HEK293 (cell line): ENCODE results near the gene ISL2.

Experiments used
- BCL6B ChIP-seq: fragments of 450-650 bp; formaldehyde crosslinking; IDR thresholded peaks from 2 replicates; pipeline ENCODE4 v1.5.1; 2017; ENCODE audit warnings: missing biosample characterization, missing genetic modification characterization
- EGR2 ChIP-seq: fragments of 450-650 bp; formaldehyde crosslinking; IDR thresholded peaks from 2 replicates; pipeline ENCODE4 v1.5.1; 2016; ENCODE audit warnings: low read depth, missing biosample characterization, missing genetic modification characterization
- ELK4 ChIP-seq: IDR thresholded peaks from 2 replicates; pipeline ENCODE4 v1.6.1; 2011; ENCODE audit warnings: mild to moderate bottlenecking, low read depth, low read length, borderline replicate concordance
- GLI2 ChIP-seq: fragments of 450-650 bp; formaldehyde crosslinking; IDR thresholded peaks from 2 replicates; pipeline ENCODE4; 2017; ENCODE audit warnings: missing biosample characterization, missing genetic modification characterization, low read depth, borderline replicate concordance
- HOXD13 ChIP-seq: sonication (generic); formaldehyde crosslinking; IDR thresholded peaks from 2 replicates; pipeline ENCODE4 v1.8.0; 2022; ENCODE audit warnings: missing genetic modification reagents, borderline replicate concordance
- KLF17 ChIP-seq: fragments of 450-650 bp; formaldehyde crosslinking; IDR thresholded peaks from 2 replicates; pipeline ENCODE4 v1.5.1; 2016; ENCODE audit warnings: missing biosample characterization, missing genetic modification characterization
- PATZ1 ChIP-seq: fragments of 450-650 bp; formaldehyde crosslinking; IDR thresholded peaks from 2 replicates; pipeline ENCODE4 v1.5.1; 2016; ENCODE audit warnings: missing biosample characterization, missing genetic modification characterization
- SCRT2 ChIP-seq: fragments of 450-650 bp; formaldehyde crosslinking; IDR thresholded peaks from 2 replicates; pipeline ENCODE4 v1.5.1; 2016; ENCODE audit warnings: missing biosample characterization, missing genetic modification characterization
- WT1 ChIP-seq: fragments of 450-650 bp; formaldehyde crosslinking; IDR thresholded peaks from 2 replicates; pipeline ENCODE4 v1.5.1; 2016; ENCODE audit warnings: missing biosample characterization, missing genetic modification characterization
- ZBTB21 ChIP-seq: fragments of 450-650 bp; formaldehyde crosslinking; IDR thresholded peaks from 2 replicates; pipeline ENCODE4 v1.5.1; 2017; ENCODE audit warnings: missing biosample characterization, missing genetic modification characterization
- ZBTB6 ChIP-seq: fragments of 450-650 bp; formaldehyde crosslinking; IDR thresholded peaks from 2 replicates; pipeline ENCODE4 v1.5.1; 2017; ENCODE audit warnings: missing biosample characterization, missing genetic modification characterization
- ZFHX2 ChIP-seq: fragments of 450-650 bp; formaldehyde crosslinking; conservative IDR thresholded peaks from 2 replicates; pipeline ENCODE4 v1.5.1; 2016; ENCODE audit warnings: missing biosample characterization, missing genetic modification characterization
- ZFP69B ChIP-seq: fragments of 450-650 bp; formaldehyde crosslinking; IDR thresholded peaks from 2 replicates; pipeline ENCODE4 v1.5.1; 2016; ENCODE audit warnings: missing biosample characterization, missing genetic modification characterization
- ZNF132 ChIP-seq: fragments of 450-650 bp; formaldehyde crosslinking; IDR thresholded peaks from 2 replicates; pipeline ENCODE4 v1.5.1; 2017; ENCODE audit warnings: missing biosample characterization, missing genetic modification characterization, borderline replicate concordance
- ZNF155 ChIP-seq: fragments of 450-650 bp; formaldehyde crosslinking; IDR thresholded peaks from 2 replicates; pipeline ENCODE4 v1.5.1; 2016; ENCODE audit warnings: missing biosample characterization, missing genetic modification characterization
- ZNF184 ChIP-seq: fragments of 450-650 bp; IDR thresholded peaks from 2 replicates; pipeline ENCODE4 v1.5.1; 2018; ENCODE audit warnings: missing biosample characterization, mild to moderate bottlenecking, missing genetic modification characterization
- ZNF202 ChIP-seq: fragments of 450-650 bp; formaldehyde crosslinking; IDR thresholded peaks from 2 replicates; pipeline ENCODE4 v1.5.1; 2016; ENCODE audit warnings: missing biosample characterization, missing genetic modification characterization, borderline replicate concordance
- ZNF23 ChIP-seq: fragments of 450-650 bp; formaldehyde crosslinking; IDR thresholded peaks from 2 replicates; pipeline ENCODE4 v1.5.1; 2016; ENCODE audit warnings: missing biosample characterization, missing genetic modification characterization, borderline replicate concordance
- ZNF274 ChIP-seq, 2 experiments: fragments of 200-500 bp in 1 of 2; fragments of 450-650 bp in 1 of 2; sonication (Bioruptor generic) in 1 of 2; formaldehyde crosslinking in 1 of 2; IDR thresholded peaks; 2 replicates each; pipeline versions ENCODE4 v1.5.1 to v1.6.1; 2014 to 2016; ENCODE audit warnings: borderline replicate concordance in 1 of 2, inconsistent platforms in 1 of 2, low read length in 1 of 2, missing biosample characterization in 1 of 2, missing genetic modification characterization in 1 of 2
- ZNF280C ChIP-seq: fragments of 450-650 bp; formaldehyde crosslinking; IDR thresholded peaks from 2 replicates; pipeline ENCODE4 v1.5.1; 2016; ENCODE audit warnings: missing biosample characterization, missing genetic modification characterization
- ZNF404 ChIP-seq: fragments of 450-650 bp; formaldehyde crosslinking; IDR thresholded peaks from 2 replicates; pipeline ENCODE4 v1.5.1; 2017; ENCODE audit warnings: missing biosample characterization, missing genetic modification characterization
- ZNF501 ChIP-seq: fragments of 450-650 bp; formaldehyde crosslinking; IDR thresholded peaks from 2 replicates; pipeline ENCODE4 v1.5.1; 2016; ENCODE audit warnings: missing biosample characterization, missing genetic modification characterization
- ZNF664 ChIP-seq: fragments of 450-650 bp; formaldehyde crosslinking; IDR thresholded peaks from 2 replicates; pipeline ENCODE4 v1.5.1; 2016; ENCODE audit warnings: missing biosample characterization, missing genetic modification characterization
- ZNF791 ChIP-seq: fragments of 450-650 bp; formaldehyde crosslinking; IDR thresholded peaks from 2 replicates; pipeline ENCODE4 v1.5.1; 2016; ENCODE audit warnings: missing biosample characterization, missing genetic modification characterization
- ZNF843 ChIP-seq: fragments of 450-650 bp; formaldehyde crosslinking; IDR thresholded peaks from 2 replicates; pipeline ENCODE4 v1.5.1; 2016; ENCODE audit warnings: missing biosample characterization, missing genetic modification characterization
- TF ChIP-seq, protein P1 (sequence below): fragments of 450-650 bp; formaldehyde crosslinking; IDR thresholded peaks from 2 replicates; pipeline ENCODE4 v1.5.1; 2016; ENCODE audit warnings: missing biosample characterization, missing genetic modification characterization

Gene ISL2

GRCh38 chr15:76327191-76328105, 9.1 kb upstream of the ISL2 start (continued):
- TF ChIP-seq BCL6B (tag by site-specific recombination), result no peak
- TF ChIP-seq ZNF664, result peak; percentile 42; the same call in 1 of the 2 replicates
- TF ChIP-seq ZFHX2 (tag by site-specific recombination), result peak; percentile 58
- no peak for TF ChIP-seq ZNF23 (tag by site-specific recombination)
- peak; percentile 43; the same call in 1 of the 2 replicates for TF ChIP-seq ZBTB21
- no peak for TF ChIP-seq GLI2 (tag by site-specific recombination)
- TF ChIP-seq ZNF280C (tag by site-specific recombination), result no peak
- TF ChIP-seq ZNF184 (tag by site-specific recombination), result no peak
- TF ChIP-seq ZFP69B (tag by site-specific recombination), result no peak; the same call in 1 of the 2 replicates
- 0 out of 2 replicates have a peak, but pooled peaks have one; percentile 11 for TF ChIP-seq ZNF843 (tag by site-specific recombination)
- TF ChIP-seq ZNF501 (tag by site-specific recombination), result 0 out of 2 replicates have a peak, but pooled peaks have one; percentile 20
- no peak for TF ChIP-seq ZNF155 (tag by site-specific recombination)
- TF ChIP-seq, protein P1, sequence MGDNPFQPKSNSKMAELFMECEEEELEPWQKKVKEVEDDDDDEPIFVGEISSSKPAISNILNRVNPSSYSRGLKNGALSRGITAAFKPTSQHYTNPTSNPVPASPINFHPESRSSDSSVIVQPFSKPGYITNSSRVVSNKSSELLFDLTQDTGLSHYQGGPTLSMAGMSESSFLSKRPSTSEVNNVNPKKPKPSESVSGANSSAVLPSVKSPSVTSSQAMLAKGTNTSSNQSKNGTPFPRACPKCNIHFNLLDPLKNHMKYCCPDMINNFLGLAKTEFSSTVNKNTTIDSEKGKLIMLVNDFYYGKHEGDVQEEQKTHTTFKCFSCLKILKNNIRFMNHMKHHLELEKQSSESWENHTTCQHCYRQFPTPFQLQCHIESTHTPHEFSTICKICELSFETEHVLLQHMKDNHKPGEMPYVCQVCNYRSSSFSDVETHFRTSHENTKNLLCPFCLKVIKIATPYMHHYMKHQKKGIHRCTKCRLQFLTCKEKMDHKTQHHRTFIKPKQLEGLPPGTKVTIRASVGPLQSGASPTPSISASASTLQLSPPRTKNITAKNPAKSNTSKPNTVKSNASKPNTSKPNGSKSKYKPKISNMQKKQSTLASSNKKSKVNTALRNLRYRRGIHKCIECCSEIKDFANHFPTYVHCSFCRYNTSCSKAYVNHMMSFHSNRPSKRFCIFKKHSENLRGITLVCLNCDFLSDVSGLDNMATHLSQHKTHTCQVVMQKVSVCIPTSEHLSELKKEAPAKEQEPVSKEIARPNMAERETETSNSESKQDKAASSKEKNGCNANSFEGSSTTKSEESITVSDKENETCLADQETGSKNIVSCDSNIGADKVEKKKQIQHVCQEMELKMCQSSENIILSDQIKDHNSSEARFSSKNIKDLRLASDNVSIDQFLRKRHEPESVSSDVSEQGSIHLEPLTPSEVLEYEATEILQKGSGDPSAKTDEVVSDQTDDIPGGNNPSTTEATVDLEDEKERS, result no peak
- TF ChIP-seq ZNF274 (IDR thresholded peaks at IDR 0.05; ENCODE audit: low read length), result no peak
- TF ChIP-seq ZNF274 (tag by site-specific recombination; IDR thresholded peaks at IDR 0.05; ENCODE audit: borderline replicate concordance), result no peak
- TF ChIP-seq KLF17, result no peak
- TF ChIP-seq PATZ1 (tag by site-specific recombination), result no peak
- no peak for TF ChIP-seq HOXD13 (CRISPR knock-in tag)
- TF ChIP-seq ZNF791 (tag by site-specific recombination), result no peak
- no peak for TF ChIP-seq ZNF404
- no peak for TF ChIP-seq WT1 (tag by site-specific recombination)
- TF ChIP-seq ZNF132, result no peak
- TF ChIP-seq EGR2 (tag by site-specific recombination), result no peak
- peak; percentile 71; the same call in 1 of the 2 replicates for TF ChIP-seq ZBTB6 (tag by site-specific recombination)
- no peak for TF ChIP-seq ELK4
- TF ChIP-seq ZNF202 (tag by site-specific recombination), result no peak
- TF ChIP-seq SCRT2, result no peak
